Mesangial cell (primary cell): Measurements from ENCODE around the gene RANGRF. TPM values are rescaled to one million over a fixed set of nuclear protein-coding genes. Genes with fewer than 3 reads are reported as not detected.

Source experiments
- total RNA-seq: library from RNA; depleted of rRNA; stranded (reverse); fragments of >200 nt; gene quantifications from 2 replicates; pipeline ENCODE4 v1.2.3, GENCODE V29; 2015

Gene RANGRF, protein sequence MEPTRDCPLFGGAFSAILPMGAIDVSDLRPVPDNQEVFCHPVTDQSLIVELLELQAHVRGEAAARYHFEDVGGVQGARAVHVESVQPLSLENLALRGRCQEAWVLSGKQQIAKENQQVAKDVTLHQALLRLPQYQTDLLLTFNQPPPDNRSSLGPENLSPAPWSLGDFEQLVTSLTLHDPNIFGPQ
- total RNA-seq = 23.8 and 28.0 TPM in 2 replicates

DNA sequence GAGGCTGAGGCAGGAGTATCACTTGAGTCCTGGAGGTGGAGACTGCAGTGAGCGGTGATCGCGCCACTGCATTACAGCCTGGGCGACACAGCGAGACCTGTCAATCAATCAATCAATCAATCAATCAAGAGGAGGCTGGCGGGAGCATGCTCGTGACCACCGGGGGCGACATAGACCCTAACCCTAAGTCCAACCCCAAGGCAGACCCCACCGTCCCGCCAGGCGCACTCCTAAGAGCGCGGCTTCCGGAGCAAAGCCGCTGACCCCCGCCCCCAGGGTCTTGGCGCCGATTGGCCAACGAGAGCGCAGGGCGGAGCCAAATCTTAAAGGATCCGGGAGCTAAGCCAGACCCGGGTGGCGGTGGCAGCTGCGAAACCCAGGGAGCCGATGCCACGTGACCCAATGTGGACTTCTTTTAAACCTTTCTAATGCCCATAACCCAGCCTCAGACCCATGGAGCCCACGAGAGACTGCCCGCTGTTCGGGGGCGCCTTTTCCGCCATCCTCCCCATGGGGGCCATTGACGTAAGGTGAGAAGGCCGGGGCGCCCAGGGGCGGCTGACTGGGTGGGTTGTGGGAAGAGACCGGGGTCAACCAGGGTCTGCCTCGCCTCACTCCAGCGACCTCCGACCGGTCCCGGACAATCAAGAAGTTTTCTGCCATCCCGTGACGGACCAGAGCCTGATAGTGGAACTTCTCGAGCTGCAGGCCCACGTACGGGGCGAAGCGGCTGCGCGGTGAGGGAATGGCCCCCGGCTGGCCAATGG is at the start of gene RANGRF:
Gene RANGRF, plus strand, starts transcription at position 335 of the 767 bp plus-strand sequence. Its CDS starts 119 bp downstream, at position 454.

DNA sequence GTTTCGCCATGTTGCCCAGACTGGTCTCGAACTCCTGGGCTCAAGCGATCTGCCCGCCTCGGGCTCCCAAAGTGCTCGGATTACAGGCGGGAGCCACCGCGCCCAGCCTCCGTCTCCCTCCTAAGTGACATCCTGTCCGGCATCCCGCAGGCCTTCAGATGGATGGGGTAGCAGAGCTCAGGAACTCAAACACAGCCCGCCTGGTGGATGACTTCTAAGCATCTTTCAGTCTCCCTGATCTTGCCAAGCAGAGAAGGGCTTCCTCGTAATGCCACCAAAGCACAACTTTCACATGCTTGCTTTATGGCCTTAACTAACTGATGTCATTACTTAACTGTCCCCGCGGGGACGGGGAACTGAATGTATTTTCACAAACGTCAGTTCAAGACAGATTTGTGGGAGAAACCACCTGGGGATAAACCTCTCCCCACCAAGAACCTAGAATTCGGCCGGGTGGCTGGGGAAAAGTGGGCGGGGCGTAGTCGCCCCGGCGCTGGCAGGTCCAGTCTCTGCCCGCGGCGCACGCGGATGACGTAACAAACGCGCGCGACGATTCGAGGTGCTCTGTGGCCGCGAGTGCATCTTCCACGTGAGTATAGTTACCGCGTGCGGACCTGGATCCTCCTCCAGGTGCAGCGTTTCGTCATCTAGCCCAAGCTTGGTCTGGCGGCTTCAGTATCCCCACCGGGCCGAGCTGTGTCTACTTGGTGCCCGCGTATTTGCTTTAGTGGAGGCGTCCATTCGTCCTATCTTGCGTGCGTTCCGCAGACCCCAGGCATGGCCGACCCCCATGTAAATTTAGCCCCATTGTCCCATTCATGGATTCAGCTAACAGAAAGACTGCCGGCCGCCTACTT is 39.5 kb upstream of the RANGRF start, which contains the start of gene PFAS:
Gene PFAS, plus strand, starts transcription at position 539 of the 857 bp plus-strand sequence. CDS start 4,649 bp downstream, outside the sequence.

DNA sequence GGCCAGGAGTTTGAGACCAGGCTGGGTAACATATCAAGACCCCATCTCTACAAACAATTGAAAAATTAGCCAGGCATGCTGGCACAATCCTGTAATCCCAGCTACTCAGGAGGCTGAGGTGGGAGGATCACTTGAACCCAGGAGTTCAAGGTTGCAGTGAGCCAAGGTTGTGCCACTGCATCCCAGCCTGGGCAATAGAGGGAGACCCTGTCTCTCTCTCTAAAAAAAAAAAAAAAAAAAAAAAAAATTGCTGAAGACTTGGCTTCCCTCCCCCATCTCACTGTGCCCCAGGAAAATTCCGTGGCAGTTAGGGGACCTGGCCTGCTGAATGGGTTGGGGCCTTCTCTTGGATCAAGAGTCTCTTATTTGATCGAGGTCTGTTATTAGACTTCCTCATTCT is 51.1 kb downstream of the RANGRF start, which contains the start of gene ODF4:
Gene ODF4, plus strand, starts transcription at position 301 of the 400 bp plus-strand sequence. CDS start 212 bp downstream, outside the sequence.

Other genes starting within 250 kb of the RANGRF start
- under 0.01 TPM in 2 replicates for gene ALOX15B, start 249.6 kb upstream of the RANGRF start, total RNA-seq
- 0.25 TPM in 1 of 2 replicates, not detected in the other for gene ALOX12B, start 201.0 kb upstream of the RANGRF start, total RNA-seq
- gene ALOXE3, start 170.2 kb upstream of the RANGRF start, total RNA-seq = under 0.01 and 0.49 TPM in 2 replicates
- under 0.01 and 1.3 TPM in 2 replicates for gene HES7, start 164.6 kb upstream of the RANGRF start, total RNA-seq
- 34.5 and 35.2 TPM in 2 replicates for gene PER1, start 136.3 kb upstream of the RANGRF start, total RNA-seq
- gene VAMP2, start 125.7 kb upstream of the RANGRF start, total RNA-seq = 7.0 and 10.1 TPM in 2 replicates
- gene TMEM107, start 112.3 kb upstream of the RANGRF start, total RNA-seq = 22.8 and 23.3 TPM in 2 replicates
- gene BORCS6, start 98.5 kb upstream of the RANGRF start, total RNA-seq = 8.3 and 10.1 TPM in 2 replicates
- 6.2 and 163 TPM in 2 replicates for gene AURKB, start 78.1 kb upstream of the RANGRF start, total RNA-seq
- gene CTC1, start 40.6 kb upstream of the RANGRF start, total RNA-seq = 9.0 and 12.0 TPM in 2 replicates
- gene PFAS, start 39.4 kb upstream of the RANGRF start, total RNA-seq = 34.7 and 73.0 TPM in 2 replicates
- 1.5 and 2.4 TPM in 2 replicates for gene SLC25A35, start 6.7 kb downstream of the RANGRF start, total RNA-seq
- gene ARHGEF15, start 21.6 kb downstream of the RANGRF start, total RNA-seq = under 0.01 and 0.38 TPM in 2 replicates
- gene ODF4, start 51.2 kb downstream of the RANGRF start, total RNA-seq = not detected in 2 replicates
- 2,046 and 2,123 TPM in 2 replicates for gene RPL26, start 94.5 kb downstream of the RANGRF start, total RNA-seq
- not detected in 2 replicates for gene RNF222, start 109.2 kb downstream of the RANGRF start, total RNA-seq
- gene NDEL1, start 147.2 kb downstream of the RANGRF start, total RNA-seq = 24.7 and 32.6 TPM in 2 replicates